LNCaP clone FGC (cell line): Measurements from ENCODE around the gene FIBP.

Source experiments
- DNase-seq: peaks from one replicate; pipeline ENCODE4 v3.0.0-alpha.2; 2011; ENCODE audit warnings: low read depth
- H3K4me3 ChIP-seq: 2 replicates; pipeline ENCODE4 v1.5.1; 2011; ENCODE audit warnings: mild to moderate bottlenecking, low read depth, low read length, control low read depth
- TF ChIP-seq, protein P1 (sequence below): IDR thresholded peaks from 2 replicates; pipeline ENCODE4 v1.5.1; 2012; ENCODE audit warnings: mild to moderate bottlenecking; ENCODE audit not compliant: control insufficient read depth, insufficient read depth; ENCODE audit errors: extremely low read depth

The FIBP gene

DNA sequence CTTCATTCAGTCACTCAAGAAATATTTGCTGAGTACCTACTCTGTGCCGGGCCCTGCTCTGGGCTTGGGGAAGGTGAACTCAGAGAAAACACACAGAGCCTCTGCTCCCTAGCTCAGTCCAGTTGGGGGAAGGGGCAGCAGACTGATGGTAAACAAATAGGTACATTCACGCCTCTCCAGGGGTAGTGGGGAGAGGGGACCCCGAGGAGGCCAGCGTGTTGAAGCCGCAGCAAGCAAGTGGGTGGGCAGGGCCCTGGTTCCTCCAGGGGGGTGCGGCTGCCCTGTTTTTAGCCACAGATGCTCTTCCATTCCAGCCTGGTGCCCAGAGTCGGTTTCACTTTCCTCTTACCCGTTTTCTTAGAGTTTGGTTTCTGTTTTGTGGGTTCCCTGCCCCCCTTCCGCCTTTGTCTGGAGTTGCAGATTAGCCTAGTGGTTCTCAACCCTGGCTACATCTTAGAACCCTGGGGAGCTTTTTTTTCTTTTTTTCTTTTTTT is 39.7 kb upstream of the FIBP start:
- TF ChIP-seq, protein P1, sequence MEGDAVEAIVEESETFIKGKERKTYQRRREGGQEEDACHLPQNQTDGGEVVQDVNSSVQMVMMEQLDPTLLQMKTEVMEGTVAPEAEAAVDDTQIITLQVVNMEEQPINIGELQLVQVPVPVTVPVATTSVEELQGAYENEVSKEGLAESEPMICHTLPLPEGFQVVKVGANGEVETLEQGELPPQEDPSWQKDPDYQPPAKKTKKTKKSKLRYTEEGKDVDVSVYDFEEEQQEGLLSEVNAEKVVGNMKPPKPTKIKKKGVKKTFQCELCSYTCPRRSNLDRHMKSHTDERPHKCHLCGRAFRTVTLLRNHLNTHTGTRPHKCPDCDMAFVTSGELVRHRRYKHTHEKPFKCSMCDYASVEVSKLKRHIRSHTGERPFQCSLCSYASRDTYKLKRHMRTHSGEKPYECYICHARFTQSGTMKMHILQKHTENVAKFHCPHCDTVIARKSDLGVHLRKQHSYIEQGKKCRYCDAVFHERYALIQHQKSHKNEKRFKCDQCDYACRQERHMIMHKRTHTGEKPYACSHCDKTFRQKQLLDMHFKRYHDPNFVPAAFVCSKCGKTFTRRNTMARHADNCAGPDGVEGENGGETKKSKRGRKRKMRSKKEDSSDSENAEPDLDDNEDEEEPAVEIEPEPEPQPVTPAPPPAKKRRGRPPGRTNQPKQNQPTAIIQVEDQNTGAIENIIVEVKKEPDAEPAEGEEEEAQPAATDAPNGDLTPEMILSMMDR, result no peak
- H3K4me3 ChIP-seq, result no peak overlapping the region
- DNase-seq, result no peak

DNA sequence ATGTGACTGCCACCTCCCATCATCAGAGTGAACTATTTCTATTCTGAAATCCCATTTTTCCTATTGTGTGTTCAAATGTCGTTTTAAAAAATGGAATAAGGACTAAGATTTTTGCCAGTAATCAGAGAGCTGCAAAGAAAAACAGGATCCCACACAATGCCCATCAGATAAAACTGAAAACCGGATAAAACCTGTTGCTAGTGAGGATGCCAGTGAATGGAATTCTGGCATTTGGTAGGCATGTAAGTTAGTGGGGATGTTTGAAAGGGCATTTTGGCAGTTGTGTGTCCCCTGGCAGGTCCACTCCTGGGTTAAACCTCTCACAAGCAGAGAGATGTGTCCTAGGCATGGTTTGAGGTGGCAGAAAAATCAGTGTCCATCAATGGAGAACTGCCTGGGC is 37.1 kb upstream of the FIBP start:
- no peak overlapping the region for H3K4me3 ChIP-seq
- TF ChIP-seq, protein P1, result no peak
- no peak for DNase-seq

DNA sequence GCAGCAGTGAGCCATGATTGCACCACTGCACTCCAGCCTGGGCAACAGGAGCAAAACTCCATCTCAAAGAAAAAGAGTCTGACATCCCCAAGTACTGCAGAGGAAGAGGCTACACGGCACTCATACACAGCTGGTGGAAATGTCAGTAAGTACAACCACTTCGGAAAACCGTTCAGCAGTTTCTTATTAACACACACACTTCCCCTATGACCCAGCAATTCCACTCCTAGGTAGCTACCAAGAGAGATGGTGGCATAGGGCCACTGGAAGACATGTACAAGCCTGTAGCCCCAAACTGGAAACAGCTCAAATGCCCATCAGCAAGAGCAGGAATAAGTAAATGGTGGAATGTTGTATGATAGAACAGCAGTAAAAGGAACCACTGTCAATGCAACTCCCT is 34.3 kb upstream of the FIBP start:
- no peak overlapping the region for H3K4me3 ChIP-seq
- TF ChIP-seq, protein P1, result no peak
- DNase-seq, result no peak

DNA sequence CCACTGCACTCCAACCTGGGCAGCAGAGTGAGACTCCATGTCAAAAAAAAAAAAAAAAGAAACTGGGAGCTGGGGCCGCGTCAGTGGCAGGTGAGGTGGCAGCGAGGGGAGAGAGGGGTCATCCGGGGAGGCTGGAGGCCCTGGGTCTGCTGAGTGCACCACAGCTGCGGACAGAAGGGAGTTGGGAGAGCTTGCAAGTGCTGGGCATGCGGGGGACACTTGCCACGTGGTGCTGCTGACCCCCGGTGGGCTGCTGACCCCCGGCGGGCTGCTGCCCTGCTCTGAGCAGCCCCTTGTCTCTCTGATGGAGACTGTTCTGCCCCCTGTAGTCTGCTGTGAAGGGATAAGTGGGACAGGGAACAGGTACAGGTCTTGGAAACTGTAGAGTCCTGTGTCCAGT is 33.6 kb upstream of the FIBP start:
- TF ChIP-seq, protein P1, result no peak
- no peak for DNase-seq

DNA sequence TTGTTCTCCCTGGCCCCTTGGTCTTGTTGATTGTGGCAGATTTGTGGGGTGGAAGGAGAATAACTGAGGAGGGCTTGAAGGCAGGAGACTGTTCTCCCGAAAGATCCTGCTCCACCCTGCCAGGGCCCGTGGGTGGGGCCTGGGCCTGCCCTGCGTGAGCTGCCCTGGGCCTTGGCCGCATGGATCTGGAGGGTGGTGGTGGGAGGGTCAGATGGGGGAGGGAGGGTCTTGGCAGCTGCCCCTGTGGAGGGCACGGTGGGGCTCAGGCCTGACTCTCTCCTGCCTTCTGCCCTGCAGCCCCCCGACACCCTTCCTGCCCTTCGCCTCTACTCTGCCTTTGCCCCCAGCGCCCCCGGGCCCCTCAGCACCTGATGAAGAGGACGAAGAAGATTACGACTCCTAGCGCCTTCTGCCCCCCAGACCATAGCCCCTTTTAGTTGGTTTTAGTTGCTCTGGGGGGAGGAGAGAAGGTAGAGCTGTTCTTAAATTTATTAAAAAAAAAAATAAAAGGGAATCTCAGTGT is 32.8 kb upstream of the FIBP start:
- TF ChIP-seq, protein P1, result no peak
- peak overlapping the region; percentile 80 for H3K4me3 ChIP-seq
- no peak for DNase-seq

More for the DNA sequence above, 33.6 kb upstream of the FIBP start:
- no peak overlapping the region for H3K4me3 ChIP-seq

DNA sequence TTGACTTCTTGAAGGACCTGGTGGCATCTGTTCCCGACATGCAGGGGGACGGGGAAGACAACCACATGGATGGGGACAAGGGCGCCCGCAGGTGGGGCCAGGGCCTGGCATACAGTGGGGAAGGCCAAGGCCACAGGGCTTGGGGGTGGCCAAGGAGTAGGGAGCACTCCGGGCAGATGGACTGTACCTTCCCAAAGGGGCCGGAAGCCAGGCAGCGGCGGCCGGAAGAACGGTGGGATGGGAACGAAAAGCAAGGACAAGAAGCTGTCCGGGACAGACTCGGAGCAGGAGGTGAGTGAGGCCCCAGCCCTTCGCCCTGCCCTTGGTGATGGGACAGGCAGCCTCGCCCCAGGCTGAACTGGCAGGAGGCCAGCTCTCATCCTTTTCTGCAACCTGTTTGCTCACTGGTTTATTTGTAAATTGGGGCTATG is 32.1 kb upstream of the FIBP start:
- DNase-seq, result no peak
- H3K4me3 ChIP-seq, result peak overlapping the region; percentile 80
- TF ChIP-seq, protein P1, result no peak
